CD4-positive, alpha-beta T cell treated with Interleukin-15 for 1 hour (primary cell): ENCODE data around the gene MAGI1.
"Not testable (repeated sequence)": the region's sequence is repeated elsewhere in the genome, so short reads cannot be mapped to it uniquely, and the experiment has no call there.

ENCODE experiments used
- DNase-seq: peaks from one replicate; pipeline ENCODE4 v3.0.0-alpha.2; 2020

Gene MAGI1

GRCh38 chr3:65733459-65733858, 305.3 kb downstream of the MAGI1 start:
- DNase-seq = no peak

- no peak for DNase-seq
Measured at GRCh38 chr3:65732051-65732935, 306.4 kb downstream of the MAGI1 start.

GRCh38 chr3:65730449-65730848, 308.3 kb downstream of the MAGI1 start:
- no peak for DNase-seq

GRCh38 chr3:65729973-65730372, 308.7 kb downstream of the MAGI1 start:
- DNase-seq = no peak

- DNase-seq = no peak
Measured at GRCh38 chr3:65729555-65729954, 309.2 kb downstream of the MAGI1 start.

- DNase-seq = no peak
Measured at GRCh38 chr3:65728138-65728537, 310.6 kb downstream of the MAGI1 start.

- no peak for DNase-seq
Measured at GRCh38 chr3:65723985-65724384, 314.7 kb downstream of the MAGI1 start.

GRCh38 chr3:65723011-65723410, 315.7 kb downstream of the MAGI1 start:
- DNase-seq = no peak

- no peak for DNase-seq
Measured at GRCh38 chr3:65720989-65721737, 317.6 kb downstream of the MAGI1 start.

GRCh38 chr3:65719639-65720038, 319.1 kb downstream of the MAGI1 start:
- not testable (repeated sequence) for DNase-seq

- DNase-seq = no peak
Measured at GRCh38 chr3:65717676-65718346, 320.9 kb downstream of the MAGI1 start.

- no peak for DNase-seq
Measured at GRCh38 chr3:65716071-65716751, 322.5 kb downstream of the MAGI1 start.

- no peak for DNase-seq
Measured at GRCh38 chr3:65714134-65714533, 324.6 kb downstream of the MAGI1 start.

- no peak for DNase-seq
Measured at GRCh38 chr3:65713016-65713415, 325.7 kb downstream of the MAGI1 start.

GRCh38 chr3:65712140-65712539, 326.6 kb downstream of the MAGI1 start:
- no peak for DNase-seq

GRCh38 chr3:65706776-65707568, 331.7 kb downstream of the MAGI1 start:
- no peak for DNase-seq

- DNase-seq = no peak
Measured at GRCh38 chr3:65706301-65706700, 332.4 kb downstream of the MAGI1 start.

GRCh38 chr3:65703820-65704219, 334.9 kb downstream of the MAGI1 start:
- no peak for DNase-seq

- DNase-seq = no peak
Measured at GRCh38 chr3:65703026-65703425, 335.7 kb downstream of the MAGI1 start.

GRCh38 chr3:65702202-65702601, 336.5 kb downstream of the MAGI1 start:
- DNase-seq = no peak

- DNase-seq = no peak
Measured at GRCh38 chr3:65701516-65701915, 337.2 kb downstream of the MAGI1 start.

- no peak for DNase-seq
Measured at GRCh38 chr3:65689436-65689835, 349.3 kb downstream of the MAGI1 start.
